ENCODE results near the gene PKD2. TPM values are rescaled to one million over a fixed set of nuclear protein-coding genes. Genes with fewer than 3 reads are reported as not detected.

Gene PKD2
- total RNA-seq, 2 experiments from 2014 or later = 3.8 to 4.5 TPM

- ChIA-PET CTCF (ENCODE audit: unreplicated experiment) (no interaction called here), POLR2A (interaction anchor here (0.6 to 0.7 kb wide), 2 partner anchors 34 to 254 kb away, joined by 3 to 6 read pairs; no protein-coding TSS in a partner anchor)
- TF ChIP-seq CTCF (conservative IDR thresholded peaks at IDR 0.05; ENCODE audit: low read length) (no peak), EZH2phosphoT487 (IDR thresholded peaks at IDR 0.05; ENCODE audit: borderline replicate concordance, low read depth, low read length) (no peak)
- Histone ChIP-seq H3K4me3 (ENCODE audit: low read depth, low read length, poor library complexity, severe bottlenecking) (no peak overlapping the region), H3K79me2 (ENCODE audit: insufficient read depth, low read depth, low read length) (no peaks in the 10 kb centered on the region), H3K4me1 (ENCODE audit: insufficient read depth, low read length, poor library complexity, severe bottlenecking) (no peaks in the 10 kb centered on the region), H3K9me3 (ENCODE audit: low read length) (no peaks in the 10 kb centered on the region), H3K9me2 (ENCODE audit: insufficient read depth, low read length) (no peaks in the 10 kb centered on the region), H3K4me2 (ENCODE audit: low read length) (no peak overlapping the region), H4K20me1 (ENCODE audit: insufficient read depth, low read length) (no peaks in the 10 kb centered on the region), H3K27ac (ENCODE audit: low read depth, low read length, poor library complexity, severe bottlenecking) (no peak overlapping the region), H3K36me3 (ENCODE audit: insufficient read depth, low read length) (no peaks in the 10 kb centered on the region), H2AFZ (ENCODE audit: low read length) (no peak overlapping the region)
- BruUV-seq (replicated peaks) = no TSS peak
- no peak for DNase-seq (ENCODE audit: low spot score)
- intact Hi-C loops (cut with micrococcal nuclease; ENCODE audit: unreplicated experiment) = no loop called here
Measured at GRCh38 chr4:88087004-88087403, 79.6 kb downstream of the PKD2 start.

- no peaks in the 10 kb centered on the region for H3K36me3 ChIP-seq (ENCODE audit: insufficient read depth, low read length)
- H3K79me2 ChIP-seq (ENCODE audit: insufficient read depth, low read depth, low read length) = no peaks in the 10 kb centered on the region
- no TSS peak for BruUV-seq (replicated peaks)
- no peak for TF ChIP-seq CTCF (conservative IDR thresholded peaks at IDR 0.05; ENCODE audit: low read length)
- CTCF ChIA-PET (ENCODE audit: unreplicated experiment) = no interaction called here
- H3K9me3 ChIP-seq (ENCODE audit: low read length) = no peaks in the 10 kb centered on the region
- no peaks in the 10 kb centered on the region for H3K4me1 ChIP-seq (ENCODE audit: insufficient read depth, low read length, poor library complexity, severe bottlenecking)
- H3K4me2 ChIP-seq (ENCODE audit: low read length) = no peak overlapping the region
- no peak overlapping the region for H3K4me3 ChIP-seq (ENCODE audit: low read depth, low read length, poor library complexity, severe bottlenecking)
- POLR2A ChIA-PET = no interaction called here
- H3K9me2 ChIP-seq (ENCODE audit: insufficient read depth, low read length) = no peaks in the 10 kb centered on the region
- no peak overlapping the region for H3K27ac ChIP-seq (ENCODE audit: low read depth, low read length, poor library complexity, severe bottlenecking)
- no peak overlapping the region for H2AFZ ChIP-seq (ENCODE audit: low read length)
- intact Hi-C loops (cut with micrococcal nuclease; ENCODE audit: unreplicated experiment) = no loop called here
- no peak for DNase-seq (ENCODE audit: low spot score)
- H4K20me1 ChIP-seq (ENCODE audit: insufficient read depth, low read length) = no peaks in the 10 kb centered on the region
Measured at GRCh38 chr4:88090898-88091297, 83.5 kb downstream of the PKD2 start.

GRCh38 chr4:88091378-88091777 is 83.9 kb downstream of the PKD2 start:
- no peaks in the 10 kb centered on the region for H3K79me2 ChIP-seq (ENCODE audit: insufficient read depth, low read depth, low read length)
- H3K9me3 ChIP-seq (ENCODE audit: low read length) = no peaks in the 10 kb centered on the region
- H4K20me1 ChIP-seq (ENCODE audit: insufficient read depth, low read length) = no peaks in the 10 kb centered on the region
- H3K27ac ChIP-seq (ENCODE audit: low read depth, low read length, poor library complexity, severe bottlenecking) = no peak overlapping the region
- H2AFZ ChIP-seq (ENCODE audit: low read length) = no peak overlapping the region
- H3K4me3 ChIP-seq (ENCODE audit: low read depth, low read length, poor library complexity, severe bottlenecking) = no peak overlapping the region
- intact Hi-C loops (cut with micrococcal nuclease; ENCODE audit: unreplicated experiment) = no loop called here
- no peaks in the 10 kb centered on the region for H3K4me1 ChIP-seq (ENCODE audit: insufficient read depth, low read length, poor library complexity, severe bottlenecking)
- no TSS peak for BruUV-seq (replicated peaks)
- ChIA-PET CTCF (ENCODE audit: unreplicated experiment) (no interaction called here), POLR2A (no interaction called here)
- DNase-seq (ENCODE audit: low spot score) = no peak
- no peak overlapping the region for H3K4me2 ChIP-seq (ENCODE audit: low read length)
- H3K36me3 ChIP-seq (ENCODE audit: insufficient read depth, low read length) = no peaks in the 10 kb centered on the region
- no peaks in the 10 kb centered on the region for H3K9me2 ChIP-seq (ENCODE audit: insufficient read depth, low read length)
- TF ChIP-seq EZH2phosphoT487 (IDR thresholded peaks at IDR 0.05; ENCODE audit: borderline replicate concordance, low read depth, low read length) (no peak), CTCF (conservative IDR thresholded peaks at IDR 0.05; ENCODE audit: low read length) (no peak)

Data from OCI-LY7 (cell line).